GM12872 (cell line): ENCODE data around the gene MFGE8.
A peak's percentile ranks its signal among the peaks of the same experiment; 100 is the strongest.

Experiments
- CTCF ChIP-seq: IDR thresholded peaks from 3 replicates; pipeline ENCODE4 v1.5.1; 2011; ENCODE audit warnings: low read depth, mild to moderate bottlenecking, low read length, moderate library complexity; ENCODE audit not compliant: insufficient read depth

The MFGE8 gene

GRCh38 chr15:88878720-88879184 is 34.4 kb downstream of the MFGE8 start:
- peak; percentile 86 for TF ChIP-seq CTCF

- TF ChIP-seq CTCF, result no peak
Measured at GRCh38 chr15:88877906-88878305, 35.3 kb downstream of the MFGE8 start.

DNA sequence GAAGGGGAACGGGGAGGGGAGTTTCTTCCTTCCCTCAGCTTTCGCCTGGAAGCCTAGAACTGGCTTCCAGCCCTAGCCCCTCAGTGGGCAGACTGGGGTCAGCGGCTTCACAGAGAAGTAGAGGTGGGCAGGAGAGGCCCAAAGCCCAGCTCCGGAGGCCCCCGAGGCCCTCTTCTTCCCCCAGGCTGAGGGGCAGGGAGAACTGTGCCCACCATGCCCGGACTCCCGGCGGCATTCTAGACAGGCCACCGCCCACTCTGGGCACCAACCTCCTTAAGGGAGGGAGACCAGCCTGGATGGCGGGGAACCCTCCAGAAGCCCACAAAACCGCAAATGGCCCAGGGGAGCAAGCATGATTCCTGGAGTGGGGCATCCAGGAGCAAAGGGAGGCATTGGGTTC is 35.8 kb downstream of the MFGE8 start:
- no peak for TF ChIP-seq CTCF

- no peak for TF ChIP-seq CTCF
Measured at GRCh38 chr15:88876573-88876972, 36.6 kb downstream of the MFGE8 start.

- no peak for TF ChIP-seq CTCF
Measured at GRCh38 chr15:88874684-88875083, 38.5 kb downstream of the MFGE8 start.

- TF ChIP-seq CTCF, result no peak
Measured at GRCh38 chr15:88874275-88874674, 38.9 kb downstream of the MFGE8 start.

- TF ChIP-seq CTCF, result no peak
Measured at GRCh38 chr15:88873786-88874185, 39.4 kb downstream of the MFGE8 start.

DNA sequence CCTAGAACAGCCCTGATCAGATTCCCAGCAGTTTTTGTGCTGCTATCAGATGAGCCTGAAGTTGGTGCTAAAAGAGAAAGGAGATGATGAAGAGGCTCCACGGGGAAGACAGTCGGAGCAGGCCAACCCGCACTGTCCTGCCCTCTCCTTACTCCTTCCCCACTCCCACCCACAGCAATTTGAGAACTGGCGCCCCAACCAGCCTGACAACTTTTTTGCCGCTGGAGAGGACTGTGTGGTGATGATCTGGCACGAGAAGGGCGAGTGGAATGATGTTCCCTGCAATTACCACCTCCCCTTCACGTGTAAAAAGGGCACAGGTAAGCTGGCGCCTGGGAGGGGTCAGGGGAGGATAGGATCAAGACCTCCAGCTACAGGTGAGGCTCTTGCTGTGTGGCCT is 40.5 kb downstream of the MFGE8 start:
- no peak for TF ChIP-seq CTCF
